ENCODE results near the gene DTD2. TPM values are rescaled to one million over a fixed set of nuclear protein-coding genes. Genes with fewer than 3 reads are reported as not detected.

The DTD2 gene
- total RNA-seq, 1 experiment from 2014 or later = 14.8 TPM

DNA sequence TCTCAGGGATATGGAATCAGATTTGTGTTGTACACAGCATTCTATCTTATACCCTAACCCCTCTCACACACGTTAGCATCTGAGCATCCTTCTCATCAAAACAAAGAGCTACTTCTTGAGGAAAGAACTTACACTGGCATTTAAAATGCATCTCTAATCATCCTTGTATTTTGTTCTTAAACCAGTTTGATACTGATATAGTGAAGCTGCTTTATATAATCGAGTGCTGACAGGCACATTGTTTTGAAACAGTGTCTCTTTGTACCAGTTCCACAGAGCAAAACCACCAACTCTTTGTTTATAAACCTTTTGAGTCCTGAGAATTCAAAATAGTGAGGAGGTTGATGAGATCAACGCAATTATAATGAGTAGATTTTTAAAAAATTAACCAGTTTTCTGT is 21.7 kb upstream of the DTD2 start:
- Histone ChIP-seq H2BK12ac (ENCODE audit: insufficient read length, low read depth, low read length) (no peak overlapping the region), H3K9ac (ENCODE audit: extremely low read depth, insufficient read length, low read length) (no peak overlapping the region), H3K14ac (ENCODE audit: insufficient read depth, low read length) (no peak overlapping the region), H4K8ac (replicated peaks; ENCODE audit: insufficient read length, low read depth, low read length) (no peak overlapping the region), H2BK20ac (ENCODE audit: low read depth, low read length, poor library complexity, severe bottlenecking) (no peak overlapping the region), H3K56ac (ENCODE audit: insufficient read length, low read depth, low read length) (no peak overlapping the region), H2AFZ (ENCODE audit: low read length) (no peak overlapping the region), H3K4ac (ENCODE audit: low read depth, low read length) (no peak overlapping the region), H2BK5ac (ENCODE audit: insufficient read length, low read length) (no peak overlapping the region), H2BK120ac (ENCODE audit: low read depth, low read length, poor library complexity, severe bottlenecking) (no peak overlapping the region), H3K27ac (ENCODE audit: insufficient read length, low read depth, low read length) (no peak overlapping the region), H3K4me1 (ENCODE audit: insufficient read depth, low read length) (no peaks in the 10 kb centered on the region), H3K23ac (ENCODE audit: insufficient read length, low read depth, low read length) (no peak overlapping the region), H3K4me2 (ENCODE audit: insufficient read depth, insufficient read length, low read length) (no peak overlapping the region), H4K5ac (ENCODE audit: insufficient read length, low read depth, low read length) (no peak overlapping the region), H3K27me3 (ENCODE audit: insufficient read depth, low read length) (no peaks in the 10 kb centered on the region), H4K91ac (ENCODE audit: insufficient read length, low read depth, low read length) (no peak overlapping the region), H3K23me2 (ENCODE audit: insufficient read length, low read depth, low read length, poor library complexity, severe bottlenecking) (no peaks in the 10 kb centered on the region), H3K18ac (ENCODE audit: insufficient read length, low read depth, low read length) (no peak overlapping the region), H3K79me2 (ENCODE audit: insufficient read depth, low read length) (no peaks in the 10 kb centered on the region), H2BK15ac (ENCODE audit: low read depth, low read length) (no peak overlapping the region), H3K9me3 (ENCODE audit: control insufficient read depth, low read depth, low read length) (no peaks in the 10 kb centered on the region), H2AK5ac (ENCODE audit: insufficient read length, low read length) (no peak overlapping the region), H3K79me1 (ENCODE audit: insufficient read depth, low read depth, low read length, poor library complexity, severe bottlenecking) (no peaks in the 10 kb centered on the region), H4K20me1 (ENCODE audit: control insufficient read depth, insufficient read depth, insufficient read length) (no peaks in the 10 kb centered on the region), H3T11ph (ENCODE audit: low read length) (no peak overlapping the region)
- no CpG with 5 or more reads among the region's 3 CpGs for WGBS (ENCODE audit: extremely low coverage, insufficient read length, low lambda C conversion rate)
- H3K27me3 Mint-ChIP-seq (ENCODE audit: low read depth) = peaks cover 2% of the 10 kb centered on the region; the same call in 1 of the 2 replicates
- no peaks in the 10 kb centered on the region for H3K4me1 Mint-ChIP-seq
- TF ChIP-seq, protein P1, sequence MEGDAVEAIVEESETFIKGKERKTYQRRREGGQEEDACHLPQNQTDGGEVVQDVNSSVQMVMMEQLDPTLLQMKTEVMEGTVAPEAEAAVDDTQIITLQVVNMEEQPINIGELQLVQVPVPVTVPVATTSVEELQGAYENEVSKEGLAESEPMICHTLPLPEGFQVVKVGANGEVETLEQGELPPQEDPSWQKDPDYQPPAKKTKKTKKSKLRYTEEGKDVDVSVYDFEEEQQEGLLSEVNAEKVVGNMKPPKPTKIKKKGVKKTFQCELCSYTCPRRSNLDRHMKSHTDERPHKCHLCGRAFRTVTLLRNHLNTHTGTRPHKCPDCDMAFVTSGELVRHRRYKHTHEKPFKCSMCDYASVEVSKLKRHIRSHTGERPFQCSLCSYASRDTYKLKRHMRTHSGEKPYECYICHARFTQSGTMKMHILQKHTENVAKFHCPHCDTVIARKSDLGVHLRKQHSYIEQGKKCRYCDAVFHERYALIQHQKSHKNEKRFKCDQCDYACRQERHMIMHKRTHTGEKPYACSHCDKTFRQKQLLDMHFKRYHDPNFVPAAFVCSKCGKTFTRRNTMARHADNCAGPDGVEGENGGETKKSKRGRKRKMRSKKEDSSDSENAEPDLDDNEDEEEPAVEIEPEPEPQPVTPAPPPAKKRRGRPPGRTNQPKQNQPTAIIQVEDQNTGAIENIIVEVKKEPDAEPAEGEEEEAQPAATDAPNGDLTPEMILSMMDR (conservative IDR thresholded peaks at IDR 0.05) = no peak
- H3K27ac Mint-ChIP-seq = no peak overlapping the region
- H3K4me3 Mint-ChIP-seq = no peak overlapping the region
- peaks cover 2 to 4% of the 10 kb centered on the region in 2 experiments; a peak in 4 of 5 replicates for H3K9me3 Mint-ChIP-seq
- DNase-seq = no peak
- H3K36me3 Mint-ChIP-seq (ENCODE audit: insufficient read depth in 1 of 3, low read depth in 3 of 3) = peaks cover 0 to 2% (median under 1%) of the 10 kb centered on the region in 3 experiments; a peak in 4 of 7 replicates

Data from H9 (cell line).